SU-DHL-6 (cell line): ENCODE results near the gene NATD1.

Experiments
- H2AFZ ChIP-seq: fragments of 200-600 bp; sonication (generic); 2 replicates; pipeline ENCODE4 v1.6.1; 2014; ENCODE audit warnings: low read depth, mild to moderate bottlenecking, moderate library complexity, mixed read lengths, antibody characterized with exemption, low read length; ENCODE audit not compliant: severe bottlenecking
- H3F3A ChIP-seq: fragments of 200-600 bp; shearing (Covaris generic); 2 replicates; pipeline ENCODE4 v1.6.0; 2016; ENCODE audit warnings: antibody characterized with exemption, mild to moderate bottlenecking; ENCODE audit not compliant: insufficient read depth
- H3K27ac ChIP-seq: fragments of 200-600 bp; sonication (generic); 2 replicates; pipeline ENCODE4 v1.5.1; 2016; ENCODE audit warnings: low read depth, mild to moderate bottlenecking, low read length, moderate library complexity, mixed read lengths
- H3K27me3 ChIP-seq: fragments of 200-600 bp; sonication (generic), shearing (Covaris generic); 2 replicates; pipeline ENCODE4 v1.6.0; 2014; ENCODE audit warnings: mild to moderate bottlenecking, low read length
- H3K36me3 ChIP-seq: fragments of 200-600 bp; sonication (generic); 2 replicates; pipeline ENCODE4 v1.6.1; 2014; ENCODE audit warnings: mild to moderate bottlenecking, low read length, mixed read lengths
- H3K4me2 ChIP-seq: fragments of 300-600, 200-600 bp; shearing (Covaris generic), sonication (generic); 2 replicates; pipeline ENCODE4 v1.6.0; 2014; ENCODE audit warnings: low read length, low read depth, mild to moderate bottlenecking; ENCODE audit not compliant: poor library complexity, severe bottlenecking
- H3K4me3 ChIP-seq: fragments of 200-600 bp; sonication (generic); 2 replicates; pipeline ENCODE4 v1.5.1; 2014; ENCODE audit warnings: antibody characterized with exemption, low read length, mild to moderate bottlenecking, mixed read lengths; ENCODE audit not compliant: insufficient read depth, poor library complexity, severe bottlenecking
- H3K79me2 ChIP-seq: fragments of 200-600 bp; sonication (generic); 2 replicates; pipeline ENCODE4 v1.6.1; 2014; ENCODE audit warnings: mild to moderate bottlenecking, low read length, moderate library complexity; ENCODE audit not compliant: insufficient read depth
- H3K9ac ChIP-seq: fragments of 200-600 bp; sonication (generic); 2 replicates; pipeline ENCODE4 v1.7.0; 2014; ENCODE audit warnings: mild to moderate bottlenecking, low read length
- H3K9me2 ChIP-seq: fragments of 200-600 bp; sonication (generic); replicated peaks from 2 replicates; pipeline ENCODE4 v1.6.1; 2014; ENCODE audit warnings: low read length; ENCODE audit not compliant: insufficient read depth
- H3K9me3 ChIP-seq: fragments of 200-600 bp; sonication (generic); 2 replicates; pipeline ENCODE4 v1.6.1; 2014; ENCODE audit warnings: low read length, mixed read lengths; ENCODE audit not compliant: insufficient read depth
- H4K20me1 ChIP-seq: fragments of 200-600 bp; sonication (generic); 2 replicates; pipeline ENCODE4 v1.6.1; 2014; ENCODE audit warnings: low read depth, mild to moderate bottlenecking, antibody characterized with exemption, low read length, moderate library complexity, mixed read lengths
- EZH2phosphoT487 ChIP-seq: fragments of 200-600 bp; sonication (generic), shearing (Covaris generic); conservative IDR thresholded peaks from 2 replicates; pipeline ENCODE4 v1.6.1; 2018; ENCODE audit warnings: mild to moderate bottlenecking, antibody characterized with exemption, low read length, moderate library complexity, mixed read lengths
- TF ChIP-seq, protein P1 (sequence below): fragments of 200-600 bp; sonication (generic); IDR thresholded peaks from one replicate; pipeline ENCODE4 v1.5.1; 2017; ENCODE audit warnings: antibody characterized with exemption, mild to moderate bottlenecking, low read length, moderate library complexity; ENCODE audit not compliant: insufficient read depth, poor library complexity, severe bottlenecking

Gene NATD1

DNA sequence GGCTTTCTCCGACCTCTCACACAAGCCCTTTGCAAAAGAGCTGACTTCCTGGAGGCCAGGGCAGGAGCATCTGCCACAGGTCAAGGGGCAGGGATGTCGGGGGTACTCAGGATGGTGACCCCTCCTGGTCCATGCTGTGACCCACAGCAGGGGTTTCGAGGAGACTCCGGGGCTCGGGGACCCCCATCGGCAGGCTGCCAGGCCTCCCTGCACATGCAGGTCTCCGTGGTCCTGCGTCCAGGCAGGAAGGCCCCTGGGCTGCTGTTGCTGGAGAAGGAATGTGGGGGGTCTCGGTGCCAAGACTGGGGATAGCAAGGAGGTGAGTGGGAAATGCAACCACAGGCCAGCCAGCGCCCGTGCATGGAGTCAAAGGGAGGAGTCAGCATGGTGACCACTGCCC, 11.6 kb downstream of the NATD1 start:
- TF ChIP-seq, protein P1, sequence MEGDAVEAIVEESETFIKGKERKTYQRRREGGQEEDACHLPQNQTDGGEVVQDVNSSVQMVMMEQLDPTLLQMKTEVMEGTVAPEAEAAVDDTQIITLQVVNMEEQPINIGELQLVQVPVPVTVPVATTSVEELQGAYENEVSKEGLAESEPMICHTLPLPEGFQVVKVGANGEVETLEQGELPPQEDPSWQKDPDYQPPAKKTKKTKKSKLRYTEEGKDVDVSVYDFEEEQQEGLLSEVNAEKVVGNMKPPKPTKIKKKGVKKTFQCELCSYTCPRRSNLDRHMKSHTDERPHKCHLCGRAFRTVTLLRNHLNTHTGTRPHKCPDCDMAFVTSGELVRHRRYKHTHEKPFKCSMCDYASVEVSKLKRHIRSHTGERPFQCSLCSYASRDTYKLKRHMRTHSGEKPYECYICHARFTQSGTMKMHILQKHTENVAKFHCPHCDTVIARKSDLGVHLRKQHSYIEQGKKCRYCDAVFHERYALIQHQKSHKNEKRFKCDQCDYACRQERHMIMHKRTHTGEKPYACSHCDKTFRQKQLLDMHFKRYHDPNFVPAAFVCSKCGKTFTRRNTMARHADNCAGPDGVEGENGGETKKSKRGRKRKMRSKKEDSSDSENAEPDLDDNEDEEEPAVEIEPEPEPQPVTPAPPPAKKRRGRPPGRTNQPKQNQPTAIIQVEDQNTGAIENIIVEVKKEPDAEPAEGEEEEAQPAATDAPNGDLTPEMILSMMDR = no peak
- no peak for TF ChIP-seq EZH2phosphoT487
- no peaks in the 10 kb centered on the region for H3K27me3 ChIP-seq

DNA sequence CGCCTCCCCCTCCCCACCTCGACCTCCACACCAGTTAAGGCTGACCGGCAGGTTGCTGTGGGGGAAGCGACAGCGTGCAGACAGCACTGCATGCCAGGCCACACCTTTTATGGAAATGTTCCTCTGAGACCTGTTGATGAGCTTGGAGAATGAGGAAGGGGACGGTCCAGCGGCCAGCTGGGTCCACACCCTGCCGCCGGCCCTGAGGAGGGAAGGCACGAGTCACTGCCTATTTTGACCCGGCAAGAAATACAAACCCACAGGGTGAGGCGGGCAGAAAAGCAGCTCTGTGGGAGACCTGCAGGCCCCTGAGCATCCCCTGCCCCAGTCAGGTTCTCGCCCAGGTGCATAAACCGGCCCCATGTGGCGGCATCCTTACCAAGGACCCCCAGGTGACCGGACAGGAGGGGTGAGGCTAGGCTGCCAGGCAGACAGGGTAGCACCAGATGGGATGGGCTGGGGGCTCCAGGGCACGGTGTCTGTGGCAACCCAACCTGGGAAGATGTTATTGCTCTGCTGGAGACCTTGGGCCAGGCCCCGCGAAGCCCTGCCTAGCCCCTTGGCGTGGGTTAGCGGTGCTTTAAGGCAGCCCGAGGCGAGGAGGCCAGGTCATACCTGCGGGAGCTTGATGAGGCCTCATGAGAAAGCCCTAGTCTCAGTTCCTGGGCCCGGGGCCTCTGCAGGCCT, 12.7 kb downstream of the NATD1 start:
- H3K4me3 ChIP-seq = no peak overlapping the region
- H3K79me2 ChIP-seq = no peaks in the 10 kb centered on the region
- H3K36me3 ChIP-seq = no peaks in the 10 kb centered on the region
- H3K9me2 ChIP-seq = no peaks in the 10 kb centered on the region
- H3K27ac ChIP-seq = no peak overlapping the region
- no peaks in the 10 kb centered on the region for H4K20me1 ChIP-seq
- no peak overlapping the region for H2AFZ ChIP-seq
- H3K9ac ChIP-seq = no peak overlapping the region
- no peak for TF ChIP-seq EZH2phosphoT487
- TF ChIP-seq, protein P1 = no peak
- no peak overlapping the region for H3K4me2 ChIP-seq
- H3K27me3 ChIP-seq = no peaks in the 10 kb centered on the region
- no peaks in the 10 kb centered on the region for H3K9me3 ChIP-seq
- no peaks in the 10 kb centered on the region for H3F3A ChIP-seq

More for the DNA sequence above, 11.6 kb downstream of the NATD1 start:
- no peak overlapping the region for H2AFZ ChIP-seq
- no peak overlapping the region for H3K4me2 ChIP-seq
- no peaks in the 10 kb centered on the region for H4K20me1 ChIP-seq
- H3K9ac ChIP-seq = no peak overlapping the region
- H3K9me2 ChIP-seq = no peaks in the 10 kb centered on the region
- no peaks in the 10 kb centered on the region for H3K36me3 ChIP-seq
- H3K79me2 ChIP-seq = no peaks in the 10 kb centered on the region
- H3K9me3 ChIP-seq = no peaks in the 10 kb centered on the region
- H3F3A ChIP-seq = no peaks in the 10 kb centered on the region
- H3K27ac ChIP-seq = no peak overlapping the region
- H3K4me3 ChIP-seq = no peak overlapping the region

DNA sequence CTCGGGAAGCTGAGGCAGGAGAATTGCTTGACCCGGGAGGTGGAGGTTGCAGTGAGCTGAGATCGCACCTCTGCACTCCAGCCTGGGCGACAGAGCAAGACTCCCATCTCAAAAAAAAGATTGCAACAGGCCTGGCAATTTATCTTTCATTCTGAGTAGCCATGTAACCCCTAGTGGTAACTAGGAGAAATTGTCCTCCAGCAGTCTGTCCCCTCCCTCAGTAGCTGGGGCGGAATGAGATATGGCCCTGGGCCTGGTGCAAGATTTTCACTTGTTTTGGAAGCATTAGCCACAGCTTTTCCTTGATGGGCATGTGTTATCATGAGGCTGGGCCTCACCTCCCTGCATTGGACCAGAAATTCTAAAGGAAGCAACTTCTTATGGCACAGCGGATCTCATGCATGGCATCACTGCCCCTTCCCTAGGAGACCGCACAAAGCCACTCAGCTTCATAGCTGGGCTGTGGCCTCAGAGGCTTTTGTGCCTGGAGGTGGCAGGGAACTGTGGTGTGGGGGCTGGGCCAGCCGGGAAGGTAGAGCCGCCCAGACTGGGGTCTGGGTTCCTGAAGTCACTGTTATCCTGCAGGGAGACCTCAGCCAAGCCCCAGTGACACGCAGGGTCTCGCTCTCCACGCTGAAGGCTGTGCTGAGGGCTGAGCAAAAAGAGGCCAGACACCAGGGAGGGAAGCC, 13.4 kb downstream of the NATD1 start:
- Histone ChIP-seq H3K27ac (no peak overlapping the region), H3K79me2 (no peaks in the 10 kb centered on the region), H3K4me3 (no peak overlapping the region), H2AFZ (no peak overlapping the region), H3K36me3 (no peaks in the 10 kb centered on the region), H3K4me2 (no peak overlapping the region), H3K27me3 (no peaks in the 10 kb centered on the region), H3K9me3 (no peaks in the 10 kb centered on the region), H3K9ac (no peak overlapping the region), H4K20me1 (no peaks in the 10 kb centered on the region), H3K9me2 (no peaks in the 10 kb centered on the region), H3F3A (no peaks in the 10 kb centered on the region)
- TF ChIP-seq, protein P1 = peak; percentile 16
- TF ChIP-seq EZH2phosphoT487 = no peak
